OCI-LY1 (cell line): ENCODE results near the gene POLR2H.

Source experiments
- H2AFZ ChIP-seq: fragments of 200-600 bp; sonication (generic), shearing (Covaris generic); 2 replicates; pipeline ENCODE4 v1.6.0; 2014; ENCODE audit warnings: antibody characterized with exemption, mild to moderate bottlenecking, low read length
- H3F3A ChIP-seq: fragments of 200-600 bp; sonication (generic), shearing (Covaris generic); 2 replicates; pipeline ENCODE4 v1.6.0; 2014; ENCODE audit warnings: mild to moderate bottlenecking, antibody characterized with exemption, low read length, moderate library complexity; ENCODE audit not compliant: insufficient read depth
- H3K27ac ChIP-seq: fragments of 200-600 bp; sonication (generic); 2 replicates; pipeline ENCODE4 v1.5.1; 2014; ENCODE audit warnings: low read length, mixed run types, mild to moderate bottlenecking, low read depth; ENCODE audit not compliant: poor library complexity, severe bottlenecking
- H3K27me3 ChIP-seq: fragments of 200-600 bp; sonication (generic); 2 replicates; pipeline ENCODE4 v1.6.0; 2014; ENCODE audit warnings: antibody characterized with exemption, mild to moderate bottlenecking, low read length, moderate library complexity; ENCODE audit not compliant: insufficient read depth
- H3K36me3 ChIP-seq: fragments of 200-600 bp; sonication (generic); 2 replicates; pipeline ENCODE4 v1.6.1; 2014; ENCODE audit warnings: mild to moderate bottlenecking, antibody characterized with exemption, low read length, moderate library complexity, mixed read lengths; ENCODE audit not compliant: insufficient read depth
- H3K4me1 ChIP-seq: fragments of 200-600 bp; sonication (generic); 2 replicates; pipeline ENCODE4 v1.5.1; 2014; ENCODE audit warnings: mild to moderate bottlenecking, low read length, moderate library complexity; ENCODE audit not compliant: insufficient read depth, severe bottlenecking
- H3K4me2 ChIP-seq: fragments of 200-600 bp; sonication (generic), shearing (Covaris generic); 2 replicates; pipeline ENCODE4 v1.6.1; 2014; ENCODE audit warnings: low read length
- H3K4me3 ChIP-seq: fragments of 200-600 bp; sonication (generic); 2 replicates; pipeline ENCODE4 v1.5.1; 2014; ENCODE audit warnings: low read length, low read depth, mild to moderate bottlenecking, mixed read lengths; ENCODE audit not compliant: poor library complexity, severe bottlenecking
- H3K79me2 ChIP-seq: fragments of 200-600 bp; shearing (Covaris generic); 2 replicates; pipeline ENCODE4 v1.6.1; 2016; ENCODE audit warnings: mixed run types, low read length, mixed read lengths; ENCODE audit not compliant: insufficient read depth
- H3K9ac ChIP-seq: fragments of 200-600 bp; sonication (generic), shearing (Covaris generic); 2 replicates; pipeline ENCODE4 v1.6.1; 2014; ENCODE audit warnings: mild to moderate bottlenecking, low read length, mixed read lengths
- H3K9me2 ChIP-seq: fragments of 200-600 bp; sonication (generic), shearing (Covaris generic); 2 replicates; pipeline ENCODE4 v1.6.1; 2014; ENCODE audit warnings: low read depth, mild to moderate bottlenecking, low read length, mixed read lengths
- H3K9me3 ChIP-seq: fragments of 200-600 bp; shearing (Covaris generic); 2 replicates; pipeline ENCODE4 v1.6.1; 2014; ENCODE audit warnings: low read length, mixed read lengths
- H4K20me1 ChIP-seq: fragments of 200-600 bp; sonication (generic), shearing (Covaris generic); 2 replicates; pipeline ENCODE4 v1.6.0; 2016; ENCODE audit warnings: mild to moderate bottlenecking, low read length; ENCODE audit not compliant: insufficient read depth
- EZH2 ChIP-seq: fragments of 200-600 bp; sonication (generic), shearing (Covaris generic); IDR thresholded peaks from 2 replicates; pipeline ENCODE4 v1.8.0; 2017; ENCODE audit warnings: borderline replicate concordance, mixed run types, mild to moderate bottlenecking, antibody characterized with exemption, low read length, moderate library complexity, mixed read lengths
- TF ChIP-seq, protein P1 (sequence below): fragments of 200-600 bp; sonication (generic), shearing (Covaris generic); IDR thresholded peaks from 2 replicates; pipeline ENCODE4 v1.5.1; 2017; ENCODE audit warnings: mild to moderate bottlenecking, antibody characterized with exemption, low read length, moderate library complexity, mixed read lengths

Gene POLR2H

DNA sequence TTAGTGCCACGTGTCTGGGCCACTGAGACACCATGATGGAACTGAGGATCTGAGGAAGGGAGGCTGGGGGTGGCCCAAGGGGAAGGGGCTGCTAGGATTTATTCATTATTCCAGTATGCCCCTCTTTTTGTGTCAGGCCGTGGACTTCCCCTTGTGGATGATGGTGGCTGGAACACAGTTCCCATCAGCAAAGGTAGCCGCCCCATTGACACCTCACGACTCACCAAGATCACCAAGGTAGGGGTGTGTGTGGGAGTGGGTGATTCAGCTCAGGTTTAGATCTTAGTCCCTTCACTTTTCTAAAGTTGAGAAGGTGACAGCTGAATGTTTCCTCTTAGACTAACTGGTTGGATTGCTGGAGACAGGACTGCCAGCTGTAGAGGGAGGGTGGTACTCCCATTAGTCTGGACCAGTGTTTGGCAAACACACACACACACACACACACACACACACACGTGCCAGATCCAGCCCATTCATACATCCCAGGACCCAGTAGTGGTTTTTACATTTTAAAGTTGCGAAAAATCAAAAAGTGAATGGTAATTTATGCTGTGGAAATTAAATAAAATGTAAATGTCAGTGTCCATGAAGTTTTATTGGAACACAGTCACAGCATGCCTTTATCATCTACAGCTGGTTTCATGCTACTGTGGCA lies 35.7 kb upstream of the POLR2H start:
- Histone ChIP-seq H3F3A (no peaks in the 10 kb centered on the region), H3K36me3 (peaks cover 98% of the 10 kb centered on the region), H4K20me1 (no peaks in the 10 kb centered on the region), H3K4me1 (no peaks in the 10 kb centered on the region), H3K4me3 (no peak overlapping the region), H3K4me2 (no peak overlapping the region), H2AFZ (no peak overlapping the region), H3K27ac (no peak overlapping the region), H3K9me3 (no peaks in the 10 kb centered on the region), H3K9me2 (no peaks in the 10 kb centered on the region), H3K79me2 (no peaks in the 10 kb centered on the region), H3K27me3 (no peaks in the 10 kb centered on the region), H3K9ac (no peak overlapping the region)
- TF ChIP-seq EZH2 = no peak
- TF ChIP-seq, protein P1, sequence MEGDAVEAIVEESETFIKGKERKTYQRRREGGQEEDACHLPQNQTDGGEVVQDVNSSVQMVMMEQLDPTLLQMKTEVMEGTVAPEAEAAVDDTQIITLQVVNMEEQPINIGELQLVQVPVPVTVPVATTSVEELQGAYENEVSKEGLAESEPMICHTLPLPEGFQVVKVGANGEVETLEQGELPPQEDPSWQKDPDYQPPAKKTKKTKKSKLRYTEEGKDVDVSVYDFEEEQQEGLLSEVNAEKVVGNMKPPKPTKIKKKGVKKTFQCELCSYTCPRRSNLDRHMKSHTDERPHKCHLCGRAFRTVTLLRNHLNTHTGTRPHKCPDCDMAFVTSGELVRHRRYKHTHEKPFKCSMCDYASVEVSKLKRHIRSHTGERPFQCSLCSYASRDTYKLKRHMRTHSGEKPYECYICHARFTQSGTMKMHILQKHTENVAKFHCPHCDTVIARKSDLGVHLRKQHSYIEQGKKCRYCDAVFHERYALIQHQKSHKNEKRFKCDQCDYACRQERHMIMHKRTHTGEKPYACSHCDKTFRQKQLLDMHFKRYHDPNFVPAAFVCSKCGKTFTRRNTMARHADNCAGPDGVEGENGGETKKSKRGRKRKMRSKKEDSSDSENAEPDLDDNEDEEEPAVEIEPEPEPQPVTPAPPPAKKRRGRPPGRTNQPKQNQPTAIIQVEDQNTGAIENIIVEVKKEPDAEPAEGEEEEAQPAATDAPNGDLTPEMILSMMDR = no peak

DNA sequence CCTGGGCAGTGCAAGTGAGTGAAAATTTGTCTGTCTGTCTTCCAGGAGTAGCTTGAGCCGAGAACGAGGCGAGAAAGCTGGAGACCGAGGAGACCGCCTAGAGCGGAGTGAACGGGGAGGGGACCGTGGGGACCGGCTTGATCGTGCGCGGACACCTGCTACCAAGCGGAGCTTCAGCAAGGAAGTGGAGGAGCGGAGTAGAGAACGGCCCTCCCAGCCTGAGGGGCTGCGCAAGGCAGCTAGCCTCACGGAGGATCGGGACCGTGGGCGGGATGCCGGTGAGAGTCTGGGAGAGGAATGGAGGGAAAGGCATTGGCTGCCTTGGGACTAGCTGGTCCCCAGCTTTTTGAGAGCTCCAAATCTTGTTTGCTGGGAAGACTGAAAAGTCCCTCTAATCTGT lies 34.3 kb upstream of the POLR2H start:
- H3K27ac ChIP-seq = no peak overlapping the region
- H3F3A ChIP-seq = no peaks in the 10 kb centered on the region
- H3K79me2 ChIP-seq = no peaks in the 10 kb centered on the region
- H3K36me3 ChIP-seq = peaks cover 98% of the 10 kb centered on the region
- H3K27me3 ChIP-seq = no peaks in the 10 kb centered on the region
- no peak for TF ChIP-seq EZH2
- TF ChIP-seq, protein P1 = no peak
- no peaks in the 10 kb centered on the region for H4K20me1 ChIP-seq
- H3K9me3 ChIP-seq = no peaks in the 10 kb centered on the region
- no peak overlapping the region for H3K9ac ChIP-seq
- H3K9me2 ChIP-seq = no peaks in the 10 kb centered on the region
- H3K4me2 ChIP-seq = no peak overlapping the region
- H2AFZ ChIP-seq = no peak overlapping the region
- H3K4me1 ChIP-seq = no peaks in the 10 kb centered on the region
- no peak overlapping the region for H3K4me3 ChIP-seq

DNA sequence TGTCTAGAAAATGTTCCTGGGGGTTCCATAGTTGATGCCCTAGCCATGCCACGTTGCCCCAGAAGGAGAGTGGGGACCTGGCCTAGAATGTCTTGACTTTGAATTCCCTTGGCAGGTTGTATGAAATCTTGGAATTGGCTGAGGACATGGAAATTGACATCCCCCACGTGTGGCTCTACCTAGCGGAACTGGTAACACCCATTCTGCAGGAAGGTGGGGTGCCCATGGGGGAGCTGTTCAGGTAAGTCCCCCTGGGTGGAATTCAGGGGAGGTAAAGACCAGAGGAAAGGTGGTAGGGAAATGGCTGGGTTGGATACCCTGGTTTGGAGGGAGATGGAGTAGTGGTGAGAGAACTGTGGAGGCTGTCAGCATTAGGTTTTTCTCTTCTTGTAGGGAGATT lies 33.0 kb upstream of the POLR2H start:
- Histone ChIP-seq H3K4me3 (no peak overlapping the region), H3F3A (0 out of 2 replicates have a peak, but pooled peaks cover 4% of the 10 kb centered on the region), H2AFZ (no peak overlapping the region), H3K4me2 (no peak overlapping the region), H4K20me1 (no peaks in the 10 kb centered on the region), H3K36me3 (peaks cover 98% of the 10 kb centered on the region), H3K4me1 (no peaks in the 10 kb centered on the region), H3K27ac (no peak overlapping the region), H3K9ac (no peak overlapping the region), H3K79me2 (no peaks in the 10 kb centered on the region), H3K27me3 (no peaks in the 10 kb centered on the region), H3K9me3 (no peaks in the 10 kb centered on the region), H3K9me2 (no peaks in the 10 kb centered on the region)
- TF ChIP-seq, protein P1 = no peak
- TF ChIP-seq EZH2 = no peak
